Measurements from ENCODE around the gene AAGAB.

AAGAB gene

GRCh38 chr15:67202991-67203390, 51.5 kb downstream of the AAGAB start:
- Histone ChIP-seq H3K4me1 (ENCODE audit: insufficient read depth, low read length) (peaks cover 5% of the 10 kb centered on the region), H3K9me3 (ENCODE audit: low read length) (no peaks in the 10 kb centered on the region), H3K27me3 (ENCODE audit: control insufficient read depth in 1 of 2, insufficient read depth in 2 of 2, low read length in 2 of 2) (no peaks in the 10 kb centered on the region), H3K36me3 (ENCODE audit: insufficient read depth, low read length) (peaks cover 14% of the 10 kb centered on the region), H3K9ac (ENCODE audit: low read length) (no peak overlapping the region), H3K4me3 (ENCODE audit: low read depth in 1 of 2, low read length in 2 of 2) (no peak overlapping the region), H3K27ac (ENCODE audit: low read depth, low read length) (no peak overlapping the region)

- H3K4me3 ChIP-seq (ENCODE audit: low read depth in 1 of 2, low read length in 2 of 2): no peak overlapping the region
- no peaks in the 10 kb centered on the region for H3K9me3 ChIP-seq (ENCODE audit: low read length)
- peaks cover 14% of the 10 kb centered on the region for H3K36me3 ChIP-seq (ENCODE audit: insufficient read depth, low read length)
- H3K27ac ChIP-seq (ENCODE audit: low read depth, low read length): no peak overlapping the region
- H3K9ac ChIP-seq (ENCODE audit: low read length): no peak overlapping the region
- H3K27me3 ChIP-seq (ENCODE audit: control insufficient read depth in 1 of 2, insufficient read depth in 2 of 2, low read length in 2 of 2): no peaks in the 10 kb centered on the region
- H3K4me1 ChIP-seq (ENCODE audit: insufficient read depth, low read length): peaks cover 5% of the 10 kb centered on the region
Observed at GRCh38 chr15:67202091-67202490, 52.4 kb downstream of the AAGAB start.

GRCh38 chr15:67201136-67201535, 53.3 kb downstream of the AAGAB start:
- Histone ChIP-seq H3K4me1 (ENCODE audit: insufficient read depth, low read length) (peaks cover 5% of the 10 kb centered on the region), H3K9me3 (ENCODE audit: low read length) (no peaks in the 10 kb centered on the region), H3K27ac (ENCODE audit: low read depth, low read length) (no peak overlapping the region), H3K9ac (ENCODE audit: low read length) (no peak overlapping the region), H3K36me3 (ENCODE audit: insufficient read depth, low read length) (peaks cover 14% of the 10 kb centered on the region), H3K4me3 (ENCODE audit: low read depth in 1 of 2, low read length in 2 of 2) (no peak overlapping the region), H3K27me3 (ENCODE audit: control insufficient read depth in 1 of 2, insufficient read depth in 2 of 2, low read length in 2 of 2) (no peaks in the 10 kb centered on the region)

DNA sequence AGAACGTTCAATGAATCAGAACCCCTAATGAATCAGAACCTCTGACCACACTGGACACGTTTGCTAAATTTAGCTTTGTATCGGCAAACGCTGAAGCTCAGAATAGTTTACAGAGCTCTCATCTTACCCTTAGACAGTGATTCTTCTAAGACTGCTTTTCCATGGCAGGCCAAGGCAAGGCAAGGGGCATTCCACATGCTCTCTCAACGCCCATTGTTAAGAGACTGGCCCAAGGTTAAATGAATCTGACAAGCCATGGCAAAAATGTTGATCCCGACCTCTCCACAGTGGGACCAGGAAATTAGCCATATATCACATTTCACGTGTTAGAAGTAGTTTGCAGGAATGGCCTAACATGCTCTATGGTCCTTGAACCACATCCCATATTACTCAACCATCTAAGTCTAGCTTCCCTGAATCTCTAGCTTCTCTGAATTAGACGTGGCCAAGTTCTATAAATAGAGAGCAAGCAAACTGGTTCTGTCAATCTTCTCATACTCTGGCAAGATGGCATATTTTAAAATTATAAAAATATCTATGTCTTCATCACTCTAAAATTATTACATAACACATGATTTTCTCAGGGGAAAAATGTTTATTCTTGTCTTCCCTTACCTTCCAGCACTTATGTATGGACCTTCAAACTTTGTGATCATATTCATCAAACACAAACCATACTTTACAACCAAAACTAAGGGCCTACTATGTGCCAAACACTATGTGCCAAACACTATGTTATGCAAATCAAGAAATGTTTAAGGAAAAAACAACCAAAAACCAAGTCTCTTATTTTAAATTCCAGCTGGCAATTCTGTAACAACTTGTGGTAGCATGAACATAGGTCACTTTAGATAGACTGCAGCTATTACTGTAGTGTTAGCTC, 54.3 kb downstream of the AAGAB start:
- H3K4me1 ChIP-seq (ENCODE audit: insufficient read depth, low read length): peaks cover 5% of the 10 kb centered on the region
- no peaks in the 10 kb centered on the region for H3K9me3 ChIP-seq (ENCODE audit: low read length)
- no peak overlapping the region for H3K9ac ChIP-seq (ENCODE audit: low read length)
- no peaks in the 10 kb centered on the region for H3K27me3 ChIP-seq (ENCODE audit: control insufficient read depth in 1 of 2, insufficient read depth in 2 of 2, low read length in 2 of 2)
- H3K27ac ChIP-seq (ENCODE audit: low read depth, low read length): no peak overlapping the region
- peaks cover 18% of the 10 kb centered on the region for H3K36me3 ChIP-seq (ENCODE audit: insufficient read depth, low read length)
- H3K4me3 ChIP-seq (ENCODE audit: low read depth in 1 of 2, low read length in 2 of 2): no peak overlapping the region

DNA sequence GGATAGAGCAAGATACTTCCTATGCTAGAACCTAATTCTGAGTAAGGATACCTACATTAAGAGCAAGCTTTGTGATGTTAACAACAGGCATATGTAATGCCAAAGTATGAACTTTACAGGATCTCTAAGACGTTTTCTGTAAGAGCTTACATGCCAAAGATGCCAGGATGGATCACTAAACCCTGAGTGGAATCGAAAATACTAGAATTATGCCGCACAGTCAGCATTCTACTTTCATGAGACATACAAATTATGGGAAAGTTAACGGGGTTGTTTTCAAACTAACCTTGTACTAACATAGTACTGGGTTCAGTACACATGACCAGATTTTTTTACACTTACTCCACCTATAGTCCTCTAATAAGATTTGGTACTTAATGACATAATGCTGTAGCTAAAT, 55.1 kb downstream of the AAGAB start:
- peaks cover 19% of the 10 kb centered on the region for H3K36me3 ChIP-seq (ENCODE audit: insufficient read depth, low read length)
- H3K4me1 ChIP-seq (ENCODE audit: insufficient read depth, low read length): peaks cover 5% of the 10 kb centered on the region
- no peak overlapping the region for H3K27ac ChIP-seq (ENCODE audit: low read depth, low read length)
- H3K4me3 ChIP-seq (ENCODE audit: low read depth in 1 of 2, low read length in 2 of 2): no peak overlapping the region
- H3K9me3 ChIP-seq (ENCODE audit: low read length): no peaks in the 10 kb centered on the region
- H3K27me3 ChIP-seq (ENCODE audit: control insufficient read depth in 1 of 2, insufficient read depth in 2 of 2, low read length in 2 of 2): no peaks in the 10 kb centered on the region
- H3K9ac ChIP-seq (ENCODE audit: low read length): no peak overlapping the region

DNA sequence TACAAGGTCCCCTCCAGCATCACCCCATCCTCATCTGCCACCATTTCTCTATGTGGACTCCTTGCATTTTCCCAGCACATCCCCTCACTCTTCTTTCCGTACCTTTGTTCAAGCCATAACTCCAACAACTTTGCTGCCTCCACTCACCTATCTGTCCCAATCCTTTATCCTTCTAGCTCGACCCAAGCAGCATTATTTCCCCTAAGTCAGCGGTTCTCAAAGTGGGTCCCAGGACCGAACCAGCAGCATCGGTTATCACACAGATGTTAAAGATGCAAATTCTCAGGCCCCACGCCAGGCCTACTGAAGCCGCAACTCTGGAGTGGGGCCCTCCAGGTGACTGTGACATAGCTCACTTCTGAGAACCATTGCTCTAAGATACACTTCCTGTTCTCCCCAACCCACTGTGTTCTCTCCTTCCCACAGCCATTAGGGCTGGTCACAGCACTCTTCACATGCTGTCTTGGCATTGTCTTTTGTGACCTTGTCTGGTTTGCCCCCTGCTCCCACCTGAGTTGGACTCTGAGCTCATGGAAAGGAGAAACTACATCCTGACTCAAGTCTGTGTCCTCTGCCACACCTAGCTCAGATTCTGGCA, 56.2 kb downstream of the AAGAB start:
- Histone ChIP-seq H3K4me1 (ENCODE audit: insufficient read depth, low read length) (peaks cover 15% of the 10 kb centered on the region), H3K9ac (ENCODE audit: low read length) (no peak overlapping the region), H3K27me3 (ENCODE audit: control insufficient read depth in 1 of 2, insufficient read depth in 2 of 2, low read length in 2 of 2) (no peaks in the 10 kb centered on the region), H3K9me3 (ENCODE audit: low read length) (no peaks in the 10 kb centered on the region), H3K36me3 (ENCODE audit: insufficient read depth, low read length) (peaks cover 19% of the 10 kb centered on the region), H3K4me3 (ENCODE audit: low read depth in 1 of 2, low read length in 2 of 2) (no peak overlapping the region), H3K27ac (ENCODE audit: low read depth, low read length) (no peak overlapping the region)

DNA sequence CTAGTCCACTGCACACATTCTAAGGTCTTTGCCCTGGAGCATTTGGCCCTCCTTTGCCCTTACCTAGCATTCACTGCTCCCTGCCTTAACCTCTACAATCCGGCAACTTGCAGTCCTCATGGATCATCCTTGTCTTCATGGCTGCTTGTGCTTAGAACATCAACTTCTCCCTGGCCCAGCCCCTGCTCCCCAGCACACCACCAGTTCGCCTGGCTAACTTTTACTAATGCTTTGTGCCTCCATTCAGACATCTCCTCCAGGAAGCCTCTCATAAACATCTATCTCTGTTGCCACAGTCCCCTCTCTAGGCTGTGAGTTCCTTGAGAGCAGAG, 57.1 kb downstream of the AAGAB start:
- no peak overlapping the region for H3K27ac ChIP-seq (ENCODE audit: low read depth, low read length)
- no peaks in the 10 kb centered on the region for H3K9me3 ChIP-seq (ENCODE audit: low read length)
- no peaks in the 10 kb centered on the region for H3K27me3 ChIP-seq (ENCODE audit: control insufficient read depth in 1 of 2, insufficient read depth in 2 of 2, low read length in 2 of 2)
- H3K9ac ChIP-seq (ENCODE audit: low read length): no peak overlapping the region
- H3K4me3 ChIP-seq (ENCODE audit: low read depth in 1 of 2, low read length in 2 of 2): no peak overlapping the region
- peaks cover 16% of the 10 kb centered on the region for H3K36me3 ChIP-seq (ENCODE audit: insufficient read depth, low read length)
- peaks cover 24% of the 10 kb centered on the region for H3K4me1 ChIP-seq (ENCODE audit: insufficient read depth, low read length)

- no peak overlapping the region for H3K4me3 ChIP-seq (ENCODE audit: low read depth in 1 of 2, low read length in 2 of 2)
- no peak overlapping the region for H3K27ac ChIP-seq (ENCODE audit: low read depth, low read length)
- no peak overlapping the region for H3K9ac ChIP-seq (ENCODE audit: low read length)
- no peaks in the 10 kb centered on the region for H3K27me3 ChIP-seq (ENCODE audit: control insufficient read depth in 1 of 2, insufficient read depth in 2 of 2, low read length in 2 of 2)
- H3K4me1 ChIP-seq (ENCODE audit: insufficient read depth, low read length): peaks cover 25% of the 10 kb centered on the region
- H3K9me3 ChIP-seq (ENCODE audit: low read length): no peaks in the 10 kb centered on the region
- peaks cover 22% of the 10 kb centered on the region for H3K36me3 ChIP-seq (ENCODE audit: insufficient read depth, low read length)
Observed at GRCh38 chr15:67196672-67197363, 57.6 kb downstream of the AAGAB start.

DNA sequence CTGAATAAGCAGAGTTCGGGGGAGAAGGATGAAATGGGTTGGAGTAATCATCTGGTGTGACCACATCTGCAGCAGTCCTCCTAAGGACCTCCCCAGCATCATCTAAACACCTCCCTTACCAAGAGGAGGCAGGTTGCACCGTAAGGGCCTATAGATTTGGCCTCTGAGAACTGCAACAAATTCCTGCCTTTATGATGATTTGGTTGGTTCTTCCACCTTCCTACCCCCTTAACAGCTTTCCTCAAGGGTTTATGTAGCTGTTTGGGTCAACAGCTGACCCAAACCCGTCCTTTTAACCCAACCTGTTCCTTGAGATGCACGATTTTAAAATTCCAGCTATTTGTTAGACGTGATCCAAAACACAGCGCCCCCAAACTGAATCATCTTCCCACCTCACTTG, 58.2 kb downstream of the AAGAB start:
- Histone ChIP-seq H3K4me1 (ENCODE audit: insufficient read depth, low read length) (peaks cover 25% of the 10 kb centered on the region), H3K9ac (ENCODE audit: low read length) (no peak overlapping the region), H3K4me3 (ENCODE audit: low read depth in 1 of 2, low read length in 2 of 2) (no peak overlapping the region), H3K9me3 (ENCODE audit: low read length) (no peaks in the 10 kb centered on the region), H3K27me3 (ENCODE audit: control insufficient read depth in 1 of 2, insufficient read depth in 2 of 2, low read length in 2 of 2) (no peaks in the 10 kb centered on the region), H3K36me3 (ENCODE audit: insufficient read depth, low read length) (peaks cover 28% of the 10 kb centered on the region), H3K27ac (ENCODE audit: low read depth, low read length) (no peak overlapping the region)

- H3K4me1 ChIP-seq (ENCODE audit: insufficient read depth, low read length): peaks cover 29% of the 10 kb centered on the region
- peaks cover 35% of the 10 kb centered on the region for H3K36me3 ChIP-seq (ENCODE audit: insufficient read depth, low read length)
- no peak overlapping the region for H3K4me3 ChIP-seq (ENCODE audit: low read depth in 1 of 2, low read length in 2 of 2)
- no peaks in the 10 kb centered on the region for H3K9me3 ChIP-seq (ENCODE audit: low read length)
- H3K27ac ChIP-seq (ENCODE audit: low read depth, low read length): no peak overlapping the region
- H3K27me3 ChIP-seq (ENCODE audit: control insufficient read depth in 1 of 2, insufficient read depth in 2 of 2, low read length in 2 of 2): no peaks in the 10 kb centered on the region
- no peak overlapping the region for H3K9ac ChIP-seq (ENCODE audit: low read length)
Observed at GRCh38 chr15:67195305-67195704, 59.2 kb downstream of the AAGAB start.

DNA sequence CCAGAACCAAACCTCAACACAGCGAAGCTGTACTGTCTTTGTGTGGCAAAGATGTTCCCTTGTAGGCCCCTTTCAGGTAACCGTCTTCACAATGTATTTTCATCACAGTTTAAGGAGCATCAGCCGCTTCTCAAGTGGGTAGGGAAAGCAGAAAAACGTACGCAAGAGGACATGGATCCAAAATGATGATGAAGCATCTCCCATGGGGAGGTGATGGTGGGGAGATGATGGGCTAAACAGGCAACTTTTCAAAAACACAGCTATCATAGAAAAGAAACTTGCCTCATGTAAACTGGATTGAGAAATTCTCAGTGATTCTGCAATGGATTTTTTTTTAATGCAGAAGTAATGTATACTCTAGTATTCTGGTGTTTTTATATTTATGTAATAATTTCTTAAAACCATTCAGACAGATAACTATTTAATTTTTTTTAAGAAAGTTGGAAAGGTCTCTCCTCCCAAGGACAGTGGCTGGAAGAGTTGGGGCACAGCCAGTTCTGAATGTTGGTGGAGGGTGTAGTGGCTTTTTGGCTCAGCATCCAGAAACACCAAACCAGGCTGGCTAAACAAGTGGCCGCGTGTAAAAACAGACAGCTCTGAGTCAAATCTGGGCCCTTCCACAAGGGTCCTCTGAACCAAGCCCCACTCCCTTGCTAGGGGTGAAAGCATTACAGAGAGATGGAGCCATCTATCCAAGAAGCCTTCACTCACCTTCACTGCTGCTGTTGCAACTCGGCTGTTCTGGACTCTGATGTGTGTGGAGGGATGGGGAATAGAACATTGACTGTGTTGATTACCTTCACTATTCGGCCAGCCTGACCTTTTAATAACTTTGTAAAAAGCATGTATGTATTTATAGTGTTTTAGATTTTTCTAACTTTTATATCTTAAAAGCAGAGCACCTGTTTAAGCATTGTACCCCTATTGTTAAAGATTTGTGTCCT, 60.0 kb downstream of the AAGAB start:
- Histone ChIP-seq H3K4me1 (ENCODE audit: insufficient read depth, low read length) (peaks cover 32% of the 10 kb centered on the region), H3K4me3 (ENCODE audit: low read depth in 1 of 2, low read length in 2 of 2) (no peak overlapping the region), H3K9me3 (ENCODE audit: low read length) (no peaks in the 10 kb centered on the region), H3K36me3 (ENCODE audit: insufficient read depth, low read length) (peaks cover 38% of the 10 kb centered on the region), H3K27me3 (ENCODE audit: control insufficient read depth in 1 of 2, insufficient read depth in 2 of 2, low read length in 2 of 2) (no peaks in the 10 kb centered on the region), H3K9ac (ENCODE audit: low read length) (no peak overlapping the region), H3K27ac (ENCODE audit: low read depth, low read length) (peak overlapping the region; percentile 67)
